SJCRH30 (cell line): ENCODE results near the gene FCER2. TPM values are rescaled to one million over a fixed set of nuclear protein-coding genes. Genes with fewer than 3 reads are reported as not detected.

Experiments used
- DNase-seq, 2 experiments: peaks; one replicate each; pipeline ENCODE4 v3.0.0-alpha.2; 2015 to 2020
- H3K27ac ChIP-seq: fragments of 250-450 bp; sonication (Bioruptor Pico); 2 replicates; pipeline ENCODE4 v1.5.1; 2020; ENCODE audit warnings: mild to moderate bottlenecking, moderate library complexity
- H3K27me3 ChIP-seq: fragments of 250-450 bp; sonication (Bioruptor Pico); 2 replicates; pipeline ENCODE4 v1.5.1; 2020; ENCODE audit warnings: mild to moderate bottlenecking, moderate library complexity
- H3K36me3 ChIP-seq: fragments of 250-450 bp; sonication (Bioruptor Pico); 2 replicates; pipeline ENCODE4 v1.5.1; 2020; ENCODE audit warnings: mild to moderate bottlenecking, moderate library complexity
- H3K4me1 ChIP-seq: fragments of 250-450 bp; sonication (Bioruptor Pico); 2 replicates; pipeline ENCODE4 v1.5.1; 2020; ENCODE audit warnings: mild to moderate bottlenecking, moderate library complexity
- H3K4me3 ChIP-seq: fragments of 250-450 bp; sonication (Bioruptor Pico); 2 replicates; pipeline ENCODE4 v1.5.1; 2020; ENCODE audit warnings: mild to moderate bottlenecking, moderate library complexity
- H3K9me3 ChIP-seq: fragments of 250-450 bp; sonication (Bioruptor Pico); replicated peaks from 2 replicates; pipeline ENCODE4 v1.5.1; 2020; ENCODE audit warnings: mild to moderate bottlenecking, moderate library complexity
- total RNA-seq: library from RNA; depleted of rRNA; stranded (reverse); fragments of >200 nt; shearing (Covaris generic); gene quantifications from 2 replicates; pipeline ENCODE4 v1.2.3, GENCODE V29; 2014

Gene FCER2
- total RNA-seq, 1 experiment from 2014 or later, result not detected

GRCh38 chr19:7720351-7720750 is 18.4 kb upstream of the FCER2 start:
- H3K36me3 ChIP-seq, result no peaks in the 10 kb centered on the region
- no peaks in the 10 kb centered on the region for H3K4me1 ChIP-seq
- H3K9me3 ChIP-seq, result no peaks in the 10 kb centered on the region; the same call in 1 of the 2 replicates
- H3K4me3 ChIP-seq, result no peak overlapping the region
- no peak for DNase-seq
- H3K27ac ChIP-seq, result no peak overlapping the region
- H3K27me3 ChIP-seq, result no peaks in the 10 kb centered on the region

GRCh38 chr19:7718668-7719067 is 16.7 kb upstream of the FCER2 start:
- no peaks in the 10 kb centered on the region for H3K36me3 ChIP-seq
- no peaks in the 10 kb centered on the region for H3K27me3 ChIP-seq
- no peak for DNase-seq
- no peaks in the 10 kb centered on the region; the same call in 1 of the 2 replicates for H3K9me3 ChIP-seq
- no peak overlapping the region for H3K4me3 ChIP-seq
- H3K27ac ChIP-seq, result no peak overlapping the region
- H3K4me1 ChIP-seq, result no peaks in the 10 kb centered on the region

GRCh38 chr19:7716762-7717161 is 14.8 kb upstream of the FCER2 start:
- H3K4me1 ChIP-seq, result no peaks in the 10 kb centered on the region
- no peak for DNase-seq
- no peak overlapping the region for H3K27ac ChIP-seq
- no peaks in the 10 kb centered on the region for H3K36me3 ChIP-seq
- H3K27me3 ChIP-seq, result no peaks in the 10 kb centered on the region
- H3K4me3 ChIP-seq, result no peak overlapping the region
- H3K9me3 ChIP-seq, result no peaks in the 10 kb centered on the region; the same call in 1 of the 2 replicates

- H3K4me3 ChIP-seq, result no peak overlapping the region
- H3K9me3 ChIP-seq, result no peaks in the 10 kb centered on the region; the same call in 1 of the 2 replicates
- no peaks in the 10 kb centered on the region for H3K36me3 ChIP-seq
- no peaks in the 10 kb centered on the region for H3K27me3 ChIP-seq
- no peak overlapping the region for H3K27ac ChIP-seq
- H3K4me1 ChIP-seq, result no peaks in the 10 kb centered on the region
- DNase-seq, result no peak
Observed at GRCh38 chr19:7715671-7716070, 13.7 kb upstream of the FCER2 start.

- Histone ChIP-seq H3K27me3 (no peaks in the 10 kb centered on the region), H3K9me3 (no peaks in the 10 kb centered on the region), H3K4me1 (no peaks in the 10 kb centered on the region), H3K4me3 (no peak overlapping the region), H3K36me3 (no peaks in the 10 kb centered on the region), H3K27ac (no peak overlapping the region)
- DNase-seq, result no peak
Observed at GRCh38 chr19:7710616-7711015, 8.7 kb upstream of the FCER2 start.

GRCh38 chr19:7709932-7710460 is 8.1 kb upstream of the FCER2 start:
- no peak overlapping the region for H3K27ac ChIP-seq
- no peak overlapping the region for H3K4me3 ChIP-seq
- no peaks in the 10 kb centered on the region for H3K27me3 ChIP-seq
- no peaks in the 10 kb centered on the region for H3K36me3 ChIP-seq
- no peak for DNase-seq
- H3K4me1 ChIP-seq, result no peaks in the 10 kb centered on the region
- H3K9me3 ChIP-seq, result no peaks in the 10 kb centered on the region

- no peak overlapping the region for H3K27ac ChIP-seq
- H3K9me3 ChIP-seq, result no peaks in the 10 kb centered on the region
- no peaks in the 10 kb centered on the region for H3K36me3 ChIP-seq
- DNase-seq, result no peak
- H3K4me1 ChIP-seq, result no peaks in the 10 kb centered on the region
- no peaks in the 10 kb centered on the region for H3K27me3 ChIP-seq
- H3K4me3 ChIP-seq, result no peak overlapping the region
Observed at GRCh38 chr19:7706955-7707456, 5.1 kb upstream of the FCER2 start.

GRCh38 chr19:7706188-7706954 is 4.4 kb upstream of the FCER2 start:
- Histone ChIP-seq H3K27ac (no peak overlapping the region), H3K4me1 (no peaks in the 10 kb centered on the region), H3K4me3 (no peak overlapping the region), H3K9me3 (no peaks in the 10 kb centered on the region), H3K27me3 (no peaks in the 10 kb centered on the region), H3K36me3 (no peaks in the 10 kb centered on the region)
- no peak for DNase-seq

GRCh38 chr19:7705387-7706187 is 3.7 kb upstream of the FCER2 start:
- Histone ChIP-seq H3K27ac (no peak overlapping the region), H3K27me3 (no peaks in the 10 kb centered on the region)
- DNase-seq, result no peak

GRCh38 chr19:7704280-7705060 is 2.5 kb upstream of the FCER2 start:
- no peaks in the 10 kb centered on the region for H3K36me3 ChIP-seq
- H3K4me3 ChIP-seq, result no peak overlapping the region
- no peak for DNase-seq
- no peaks in the 10 kb centered on the region for H3K4me1 ChIP-seq
- no peaks in the 10 kb centered on the region for H3K27me3 ChIP-seq
- H3K9me3 ChIP-seq, result no peaks in the 10 kb centered on the region
- H3K27ac ChIP-seq, result no peak overlapping the region

More at GRCh38 chr19:7705387-7706187, 3.7 kb upstream of the FCER2 start:
- no peak overlapping the region for H3K4me3 ChIP-seq
- H3K9me3 ChIP-seq, result no peaks in the 10 kb centered on the region
- H3K36me3 ChIP-seq, result no peaks in the 10 kb centered on the region
- no peaks in the 10 kb centered on the region for H3K4me1 ChIP-seq

- Histone ChIP-seq H3K4me1 (no peaks in the 10 kb centered on the region), H3K9me3 (no peaks in the 10 kb centered on the region), H3K27me3 (no peaks in the 10 kb centered on the region), H3K36me3 (no peaks in the 10 kb centered on the region), H3K27ac (no peak overlapping the region), H3K4me3 (no peak overlapping the region)
- no peak for DNase-seq
Observed at GRCh38 chr19:7703332-7703731, 1.4 kb upstream of the FCER2 start.

GRCh38 chr19:7701049-7701653 is 780 bp downstream of the FCER2 start:
- H3K36me3 ChIP-seq, result no peaks in the 10 kb centered on the region
- no peak overlapping the region for H3K27ac ChIP-seq
- no peaks in the 10 kb centered on the region for H3K27me3 ChIP-seq
- no peaks in the 10 kb centered on the region for H3K9me3 ChIP-seq
- H3K4me3 ChIP-seq, result no peak overlapping the region
- no peaks in the 10 kb centered on the region for H3K4me1 ChIP-seq
- no peak for DNase-seq

- no peak for DNase-seq
- no peak overlapping the region for H3K4me3 ChIP-seq
- no peak overlapping the region for H3K27ac ChIP-seq
- no peaks in the 10 kb centered on the region for H3K36me3 ChIP-seq
- no peaks in the 10 kb centered on the region for H3K4me1 ChIP-seq
- H3K27me3 ChIP-seq, result no peaks in the 10 kb centered on the region
- no peaks in the 10 kb centered on the region for H3K9me3 ChIP-seq
Observed at GRCh38 chr19:7699417-7700401, 2.2 kb downstream of the FCER2 start.
